GM12801 (cell line): ENCODE results near the gene SLF2.

Experiments
- TF ChIP-seq, protein P1 (sequence below): IDR thresholded peaks from one replicate; pipeline ENCODE4 v1.5.1; 2011; ENCODE audit warnings: control low read depth; ENCODE audit not compliant: insufficient read length; ENCODE audit errors: extremely low read depth

Gene SLF2

DNA sequence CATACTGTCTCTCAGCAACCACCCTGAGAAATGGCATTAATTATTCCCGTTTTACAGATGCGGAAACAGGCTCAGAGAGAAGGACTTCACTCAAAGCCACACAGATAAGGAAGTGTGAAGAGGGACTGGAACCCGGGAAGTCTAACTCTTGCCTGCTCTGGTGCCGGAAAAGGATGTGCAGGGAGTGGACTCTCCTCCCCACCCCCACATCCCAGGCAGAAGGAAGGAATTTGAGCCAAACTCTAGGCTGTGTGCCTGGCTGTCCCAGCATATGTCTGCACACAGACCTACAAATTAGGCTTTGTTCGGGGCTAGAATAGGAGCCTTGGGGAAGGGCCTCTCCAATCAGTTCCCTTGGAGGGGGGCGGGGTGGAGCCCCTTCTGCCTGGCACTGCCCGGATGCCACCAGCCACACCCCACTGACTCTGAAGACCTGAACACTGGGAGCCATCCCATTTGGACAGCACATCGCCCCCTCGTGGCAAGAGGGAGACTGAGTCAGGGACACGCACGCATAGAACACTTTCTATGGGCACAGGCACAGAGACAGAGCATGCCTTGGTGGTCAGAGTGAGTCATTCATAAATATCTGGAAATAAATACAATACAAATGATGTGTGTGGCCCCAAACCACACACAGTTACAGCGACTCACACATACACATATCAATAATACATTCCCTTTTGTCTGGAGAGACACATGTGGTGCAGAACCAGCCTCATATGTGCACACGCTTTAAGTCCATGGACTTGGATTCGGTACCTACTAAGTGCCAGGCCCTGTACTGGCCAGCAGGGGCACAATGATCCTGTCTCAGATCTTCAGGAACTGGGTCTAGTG, 100.0 kb downstream of the SLF2 start:
- TF ChIP-seq, protein P1, sequence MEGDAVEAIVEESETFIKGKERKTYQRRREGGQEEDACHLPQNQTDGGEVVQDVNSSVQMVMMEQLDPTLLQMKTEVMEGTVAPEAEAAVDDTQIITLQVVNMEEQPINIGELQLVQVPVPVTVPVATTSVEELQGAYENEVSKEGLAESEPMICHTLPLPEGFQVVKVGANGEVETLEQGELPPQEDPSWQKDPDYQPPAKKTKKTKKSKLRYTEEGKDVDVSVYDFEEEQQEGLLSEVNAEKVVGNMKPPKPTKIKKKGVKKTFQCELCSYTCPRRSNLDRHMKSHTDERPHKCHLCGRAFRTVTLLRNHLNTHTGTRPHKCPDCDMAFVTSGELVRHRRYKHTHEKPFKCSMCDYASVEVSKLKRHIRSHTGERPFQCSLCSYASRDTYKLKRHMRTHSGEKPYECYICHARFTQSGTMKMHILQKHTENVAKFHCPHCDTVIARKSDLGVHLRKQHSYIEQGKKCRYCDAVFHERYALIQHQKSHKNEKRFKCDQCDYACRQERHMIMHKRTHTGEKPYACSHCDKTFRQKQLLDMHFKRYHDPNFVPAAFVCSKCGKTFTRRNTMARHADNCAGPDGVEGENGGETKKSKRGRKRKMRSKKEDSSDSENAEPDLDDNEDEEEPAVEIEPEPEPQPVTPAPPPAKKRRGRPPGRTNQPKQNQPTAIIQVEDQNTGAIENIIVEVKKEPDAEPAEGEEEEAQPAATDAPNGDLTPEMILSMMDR, result peak; percentile 1

DNA sequence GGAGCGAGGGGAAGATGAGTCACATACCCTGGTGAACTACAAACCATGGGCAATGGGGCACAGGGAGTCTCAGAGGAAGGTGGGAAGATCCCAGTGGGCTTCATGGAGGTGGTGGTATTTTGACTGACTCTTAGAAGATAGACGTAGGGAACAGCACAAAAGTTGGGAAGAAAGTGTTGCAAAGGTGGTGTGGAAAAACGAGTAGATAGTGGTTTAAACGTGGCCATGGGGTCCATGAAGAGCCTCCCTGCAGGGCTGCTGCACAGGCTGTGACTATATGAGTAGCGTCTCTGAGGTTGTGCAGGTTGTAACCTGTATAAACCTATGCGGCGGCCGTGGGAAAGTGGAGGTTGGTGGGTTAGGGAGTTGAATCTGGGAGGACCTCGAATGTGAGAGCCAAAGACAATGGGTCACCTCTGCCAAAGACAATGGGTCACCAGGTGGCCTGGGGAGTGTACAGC, 100.6 kb downstream of the SLF2 start:
- TF ChIP-seq, protein P1, result no peak

DNA sequence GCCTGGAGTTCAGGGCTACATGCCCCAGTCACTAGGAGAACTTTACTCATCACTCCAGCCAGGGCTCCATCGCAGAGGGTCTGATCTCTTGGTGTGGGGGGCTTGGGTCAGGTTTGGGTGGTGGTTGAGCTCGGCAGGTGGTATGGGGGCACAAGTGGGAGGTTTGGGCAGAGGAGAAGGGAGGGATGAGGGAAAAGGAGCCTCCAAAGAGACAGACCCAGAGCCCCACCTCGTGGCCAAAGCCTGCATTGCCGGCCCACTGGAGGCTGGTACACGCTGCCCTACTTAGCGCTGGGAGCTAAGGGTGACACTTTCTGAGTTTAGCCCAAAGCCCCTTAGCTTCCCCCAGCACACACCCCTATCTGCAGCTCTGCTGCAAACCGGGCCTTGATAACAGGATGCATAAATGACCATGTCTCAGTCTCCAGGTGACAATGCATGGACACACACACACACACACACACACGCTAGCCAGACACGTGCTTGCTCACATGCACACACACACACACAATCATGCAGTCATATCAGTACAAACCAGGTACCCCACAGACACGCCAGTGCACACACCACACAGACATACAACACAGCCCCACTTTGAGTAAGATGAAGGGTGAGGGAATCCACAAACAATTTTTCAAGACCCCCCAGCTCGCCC, 101.6 kb downstream of the SLF2 start:
- TF ChIP-seq, protein P1, result peak; percentile 51
